SK-N-SH (cell line): ENCODE measurements around the gene TMOD2. TPM values are rescaled to one million over a fixed set of nuclear protein-coding genes. Genes with fewer than 3 reads are reported as not detected.
A peak's percentile ranks its signal among the peaks of the same experiment; 100 is the strongest.

Source experiments
- CTCF ChIA-PET: fragments of 300-600, 350-600 bp; formaldehyde crosslinking; extraction: SDS; loops from one replicate; lab custom pipeline; 2021; lab: Yijun Ruan, JAX
- POLR2A ChIA-PET: fragments of 350-600 bp; sonication (Branson Sonifier 250); formaldehyde crosslinking; extraction: SDS; loops from one replicate; lab custom pipeline; 2020; ENCODE audit warnings: antibody characterized with exemption, inconsistent platforms; lab: Yijun Ruan, JAX
- DNase-seq: peaks from one replicate; pipeline ENCODE4 v3.0.0; 2012
- H2AFZ ChIP-seq: fragments of 200-600 bp; sonication (generic); 2 replicates; pipeline ENCODE4 v1.8.1; 2016; ENCODE audit warnings: antibody characterized with exemption, mild to moderate bottlenecking, low read depth
- H3F3A ChIP-seq: fragments of 200-600 bp; sonication (generic); replicated peaks from 2 replicates; pipeline ENCODE3; 2016; ENCODE audit warnings: antibody characterized with exemption, mild to moderate bottlenecking; ENCODE audit not compliant: insufficient read depth
- H3K27ac ChIP-seq, 2 experiments: fragments of 200-500 bp in 1 of 2; fragments of 200-600 bp in 1 of 2; sonication (Bioruptor generic) in 1 of 2; sonication (generic), shearing (Covaris generic) in 1 of 2; 2 replicates each; pipeline versions ENCODE4 v1.5.1 to v1.6.1; 2014 to 2016; ENCODE audit warnings: low read depth in 2 of 2, inconsistent platforms in 1 of 2, low read length in 1 of 2, mild to moderate bottlenecking in 1 of 2, mixed read lengths in 1 of 2
- H3K27me3 ChIP-seq: fragments of 200-600 bp; sonication (generic), shearing (Covaris generic); 2 replicates; pipeline ENCODE4 v1.6.1; 2016; ENCODE audit warnings: mixed run types; ENCODE audit not compliant: insufficient read depth
- H3K36me3 ChIP-seq, 2 experiments: fragments of 200-500 bp in 1 of 2; fragments of 200-600 bp in 1 of 2; sonication (Bioruptor generic) in 1 of 2; sonication (generic) in 1 of 2; replicated peaks in 1 of 2; 2 replicates each; pipeline versions ENCODE3 to v1.5.1; 2014 to 2016; ENCODE audit warnings: low read length in 1 of 2, mild to moderate bottlenecking in 1 of 2; ENCODE audit not compliant: insufficient read depth in 2 of 2, control insufficient read depth in 1 of 2
- H3K4me1 ChIP-seq, 2 experiments: fragments of 200-500 bp in 1 of 2; fragments of 200-600 bp in 1 of 2; sonication (Bioruptor generic) in 1 of 2; sonication (generic), shearing (Covaris generic) in 1 of 2; 2 replicates each; pipeline versions ENCODE4 v1.5.1 to v1.6.1; 2014 to 2016; ENCODE audit warnings: low read depth in 1 of 2, low read length in 1 of 2, mixed run types in 1 of 2; ENCODE audit not compliant: insufficient read depth in 2 of 2, control insufficient read depth in 1 of 2
- H3K4me2 ChIP-seq: fragments of 200-600 bp; sonication (generic), shearing (Covaris generic); 2 replicates; pipeline ENCODE4 v1.6.1; 2017; ENCODE audit warnings: mixed run types
- H3K4me3 ChIP-seq, 2 experiments: fragments of 200-500 bp in 1 of 2; fragments of 200-600 bp in 1 of 2; sonication (Bioruptor generic) in 1 of 2; sonication (generic), shearing (Covaris generic) in 1 of 2; 2 replicates each; pipeline versions ENCODE4 v1.5.1 to v1.8.1; 2014 to 2016; ENCODE audit warnings: low read depth in 2 of 2, inconsistent platforms in 1 of 2, low read length in 1 of 2, mild to moderate bottlenecking in 1 of 2, mixed read lengths in 1 of 2, moderate library complexity in 1 of 2
- H3K79me2 ChIP-seq: fragments of 200-600 bp; sonication (generic); 2 replicates; pipeline ENCODE4 v1.8.1; 2017; ENCODE audit warnings: mild to moderate bottlenecking; ENCODE audit not compliant: insufficient read depth
- H3K9ac ChIP-seq: fragments of 200-600 bp; sonication (generic); 2 replicates; pipeline ENCODE4 v1.6.1; 2017; ENCODE audit warnings: mixed run types
- H3K9me2 ChIP-seq: fragments of 200-600 bp; sonication (generic); 2 replicates; pipeline ENCODE4 v1.6.1; 2017; ENCODE audit warnings: mixed run types
- H3K9me3 ChIP-seq: fragments of 200-600 bp; sonication (generic); 2 replicates; pipeline ENCODE4 v1.6.1; 2017; ENCODE audit warnings: mixed run types, mild to moderate bottlenecking, moderate library complexity
- H4K20me1 ChIP-seq: fragments of 200-600 bp; sonication (generic); 2 replicates; pipeline ENCODE4 v1.6.1; 2017; ENCODE audit warnings: mild to moderate bottlenecking, mixed run types; ENCODE audit not compliant: insufficient read depth
- CTCF ChIP-seq: fragments of 200-600 bp; sonication (generic); IDR thresholded peaks from 2 replicates; pipeline ENCODE4 v1.6.1; 2017; ENCODE audit warnings: antibody characterized with exemption, mild to moderate bottlenecking, moderate library complexity
- EP300 ChIP-seq, 2 experiments: IDR thresholded peaks; 2 replicates each; pipeline versions ENCODE4 v1.4.0 to v1.6.1; 2012; ENCODE audit warnings: borderline replicate concordance in 1 of 2, low read depth in 1 of 2, low read length in 1 of 2
- FOSL2 ChIP-seq: IDR thresholded peaks from 2 replicates; pipeline ENCODE4 v1.4.0; 2012; ENCODE audit warnings: low read depth, mild to moderate bottlenecking, moderate library complexity, borderline replicate concordance
- FOXJ3 ChIP-seq: sonication (generic); formaldehyde crosslinking; IDR thresholded peaks from 2 replicates; pipeline ENCODE4 v1.5.1; 2020; ENCODE audit warnings: mild to moderate bottlenecking, missing genetic modification reagents
- GATA2 ChIP-seq: sonication (generic); formaldehyde crosslinking; IDR thresholded peaks from 2 replicates; pipeline ENCODE4 v1.5.0; 2020; ENCODE audit warnings: mild to moderate bottlenecking, missing genetic modification reagents
- MEF2A ChIP-seq: IDR thresholded peaks from 2 replicates; pipeline ENCODE4 v1.4.0; 2012; ENCODE audit warnings: low read depth, borderline replicate concordance
- MXI1 ChIP-seq: IDR thresholded peaks from 2 replicates; pipeline ENCODE4 v1.6.1; 2012; ENCODE audit warnings: mild to moderate bottlenecking, low read depth, low read length, improper control_type of control experiment
- POLR2AphosphoS5 ChIP-seq: IDR thresholded peaks from 2 replicates; pipeline ENCODE4 v1.6.1; 2012; ENCODE audit warnings: low read depth, low read length
- RAD21 ChIP-seq: IDR thresholded peaks from 2 replicates; pipeline ENCODE4 v1.6.1; 2012; ENCODE audit warnings: mild to moderate bottlenecking, low read length
- RXRA ChIP-seq: IDR thresholded peaks from 2 replicates; pipeline ENCODE4 v1.4.0; 2012; ENCODE audit warnings: low read depth, mild to moderate bottlenecking, borderline replicate concordance
- SMC3 ChIP-seq: IDR thresholded peaks from 2 replicates; pipeline ENCODE4 v1.6.1; 2012; ENCODE audit warnings: low read depth, low read length, improper control_type of control experiment
- TEAD4 ChIP-seq: IDR thresholded peaks from 2 replicates; pipeline ENCODE4 v1.4.0; 2012; ENCODE audit warnings: mild to moderate bottlenecking, borderline replicate concordance; ENCODE audit not compliant: insufficient read depth
- YY1 ChIP-seq: IDR thresholded peaks from 2 replicates; pipeline ENCODE4 v1.4.0; 2012; ENCODE audit warnings: low read depth, mild to moderate bottlenecking
- WGBS: methylation state at CpG from one replicate; pipeline ENCODE4 v1.1.6; 2017; ENCODE audit warnings: low lambda C conversion rate; 5-methylcytosine and 5-hydroxymethylcytosine counted together
- polyA plus RNA-seq, 3 experiments: library from polyadenylated mRNA; depleted of rRNA; stranded (reverse); fragments of >200 nt; gene quantifications; 2 replicates each; pipeline ENCODE4 v1.2.3, GENCODE V29; 2012
- TF ChIP-seq, protein P1 (sequence below): IDR thresholded peaks from 2 replicates; pipeline ENCODE4 v1.4.0; 2012; ENCODE audit warnings: low read depth
- TF ChIP-seq, protein P2 (sequence below): IDR thresholded peaks from 2 replicates; pipeline ENCODE4; 2012
- TF ChIP-seq, protein P3 (sequence below): IDR thresholded peaks from 2 replicates; pipeline ENCODE4 v1.4.0; 2012; ENCODE audit warnings: low read depth, borderline replicate concordance

Gene TMOD2
- polyA plus RNA-seq (2012; rRNA removed) = 2.7 and 4.4 TPM in 2 replicates
- 4.3 TPM in 2 replicates for polyA plus RNA-seq (2012; cell fraction: cytosol; rRNA removed)
- polyA plus RNA-seq (2012; cell fraction: nucleus; rRNA removed) = 3.1 and 6.4 TPM in 2 replicates

DNA sequence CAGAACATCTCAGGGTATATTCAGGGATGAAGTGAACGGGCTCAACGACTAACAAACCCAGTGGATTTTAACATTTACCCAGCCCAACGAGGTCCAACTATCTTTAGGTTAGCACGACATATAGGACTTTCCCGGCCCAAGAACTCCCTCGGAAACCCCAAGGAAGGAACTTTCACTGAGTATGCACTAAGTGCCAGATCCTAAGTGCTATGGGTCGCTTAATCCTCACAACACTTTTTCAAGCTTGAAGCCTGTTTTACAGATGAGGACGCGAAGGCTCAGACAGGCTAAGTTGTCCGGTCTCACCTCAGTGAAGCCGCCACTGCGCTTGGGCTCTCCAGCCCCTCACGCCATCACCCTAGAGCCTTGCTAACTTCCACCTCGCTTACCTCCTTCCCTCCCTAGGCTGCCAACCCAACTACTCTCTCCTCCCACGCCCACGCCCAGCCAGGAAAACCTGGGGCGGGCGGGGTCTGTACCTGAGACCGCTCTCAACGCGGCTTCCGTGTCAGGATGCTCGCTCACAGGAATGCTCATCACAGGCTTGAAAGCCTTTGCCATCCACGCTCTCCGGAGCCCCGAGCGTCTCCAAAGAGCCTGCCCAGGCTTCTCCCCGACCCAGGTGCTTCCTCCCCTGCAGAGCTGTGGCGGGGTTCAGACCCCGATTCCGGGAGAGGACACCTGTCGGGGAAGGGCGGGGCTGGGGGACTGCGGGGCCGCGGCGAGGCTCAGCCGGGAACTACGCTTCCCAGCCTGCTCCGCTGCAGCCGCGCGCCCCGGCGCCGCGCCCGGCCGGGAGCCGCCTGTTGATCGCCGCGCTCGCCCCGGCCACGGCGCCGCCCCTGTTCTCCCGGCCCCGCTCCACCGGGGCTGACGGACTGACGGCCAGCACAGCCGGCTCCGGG lies at the start of gene TMOD2:
Gene TMOD2 (plus strand): TSS at position 806 of the 905 bp plus-strand sequence. CDS start 14,845 bp downstream, outside the sequence.
- Histone ChIP-seq H2AFZ (peak within 1 kb of the TSS; percentile 81; the same call in 1 of the 2 replicates), H3K36me3 (no peaks in the 10 kb centered on the region), H3K4me1 (peaks cover 4 to 5% of the 10 kb centered on the region in 2 experiments; a peak in 2 of 4 replicates), H4K20me1 (no peaks in the 10 kb centered on the region), H3K9me3 (no peaks in the 10 kb centered on the region), H3K79me2 (peaks cover 16% of the 10 kb centered on the region; the same call in 1 of the 2 replicates), H3K9ac (peak within 1 kb of the TSS; percentile 30; the same call in 1 of the 2 replicates)
- 32% methylated on average over 28 of the region's 65 CpGs for WGBS
- POLR2A ChIA-PET = interaction anchor here (1.0 kb wide), 1 partner anchor 14 kb away, joined by 3 read pairs; the partner anchor contains the start of gene LYSMD2
- peak; percentile 89 for DNase-seq
- TF ChIP-seq CTCF = no peak
- TF ChIP-seq POLR2AphosphoS5 = no peak
- no peak for TF ChIP-seq FOXJ3 (CRISPR knock-in tag)
- TF ChIP-seq RXRA = no peak
- no peak for TF ChIP-seq EP300 (IDR thresholded peaks at IDR 0.05; ENCODE audit: borderline replicate concordance in 1 of 2, low read depth in 1 of 2, low read length in 1 of 2)
- no peak for TF ChIP-seq YY1
- TF ChIP-seq TEAD4 = no peak
- no peak for TF ChIP-seq RAD21
- TF ChIP-seq, protein P1, sequence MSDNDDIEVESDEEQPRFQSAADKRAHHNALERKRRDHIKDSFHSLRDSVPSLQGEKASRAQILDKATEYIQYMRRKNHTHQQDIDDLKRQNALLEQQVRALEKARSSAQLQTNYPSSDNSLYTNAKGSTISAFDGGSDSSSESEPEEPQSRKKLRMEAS = no peak
- TF ChIP-seq, protein P2, sequence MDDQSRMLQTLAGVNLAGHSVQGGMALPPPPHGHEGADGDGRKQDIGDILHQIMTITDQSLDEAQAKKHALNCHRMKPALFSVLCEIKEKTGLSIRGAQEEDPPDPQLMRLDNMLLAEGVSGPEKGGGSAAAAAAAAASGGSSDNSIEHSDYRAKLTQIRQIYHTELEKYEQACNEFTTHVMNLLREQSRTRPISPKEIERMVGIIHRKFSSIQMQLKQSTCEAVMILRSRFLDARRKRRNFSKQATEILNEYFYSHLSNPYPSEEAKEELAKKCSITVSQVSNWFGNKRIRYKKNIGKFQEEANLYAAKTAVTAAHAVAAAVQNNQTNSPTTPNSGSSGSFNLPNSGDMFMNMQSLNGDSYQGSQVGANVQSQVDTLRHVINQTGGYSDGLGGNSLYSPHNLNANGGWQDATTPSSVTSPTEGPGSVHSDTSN = no peak
- no peak for TF ChIP-seq SMC3
- TF ChIP-seq, protein P3, sequence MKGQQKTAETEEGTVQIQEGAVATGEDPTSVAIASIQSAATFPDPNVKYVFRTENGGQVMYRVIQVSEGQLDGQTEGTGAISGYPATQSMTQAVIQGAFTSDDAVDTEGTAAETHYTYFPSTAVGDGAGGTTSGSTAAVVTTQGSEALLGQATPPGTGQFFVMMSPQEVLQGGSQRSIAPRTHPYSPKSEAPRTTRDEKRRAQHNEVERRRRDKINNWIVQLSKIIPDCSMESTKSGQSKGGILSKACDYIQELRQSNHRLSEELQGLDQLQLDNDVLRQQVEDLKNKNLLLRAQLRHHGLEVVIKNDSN = no peak
- no peak for TF ChIP-seq GATA2 (CRISPR knock-in tag)
- no peak for TF ChIP-seq MEF2A
- TF ChIP-seq MXI1 = no peak; the same call in 1 of the 2 replicates
- no peak for TF ChIP-seq FOSL2
- TF ChIP-seq, all 33 proteins: peak for 0
- CTCF ChIA-PET = interaction anchor here (1.3 to 2.1 kb wide), 6 partner anchors 12 to 101 kb away, joined by 3 to 16 read pairs (median 6); no protein-coding TSS in a partner anchor
- Histone ChIP-seq H3F3A (no peaks in the 10 kb centered on the region), H3K4me2 (peak within 1 kb of the TSS; percentile 90), H3K4me3 (peak within 1 kb of the TSS; percentile 78 to 81), H3K9me2 (no peaks in the 10 kb centered on the region), H3K27ac (peak within 1 kb of the TSS in 1 of 2 experiments; percentile 60; a peak in 2 of 4 replicates), H3K27me3 (no peaks in the 10 kb centered on the region; the same call in 1 of the 2 replicates)
